SK-N-MC (cell line): ENCODE measurements around the gene DDX50.

Experiments
- EZH2 ChIP-seq: fragments of 200-600 bp; sonication (generic); IDR thresholded peaks from one replicate; pipeline ENCODE4 v1.6.1; 2017; ENCODE audit warnings: antibody characterized with exemption
- POLR2AphosphoS5 ChIP-seq: IDR thresholded peaks from 2 replicates; pipeline ENCODE4 v1.6.1; 2012; ENCODE audit warnings: mild to moderate bottlenecking, low read depth, low read length, borderline replicate concordance

DNA sequence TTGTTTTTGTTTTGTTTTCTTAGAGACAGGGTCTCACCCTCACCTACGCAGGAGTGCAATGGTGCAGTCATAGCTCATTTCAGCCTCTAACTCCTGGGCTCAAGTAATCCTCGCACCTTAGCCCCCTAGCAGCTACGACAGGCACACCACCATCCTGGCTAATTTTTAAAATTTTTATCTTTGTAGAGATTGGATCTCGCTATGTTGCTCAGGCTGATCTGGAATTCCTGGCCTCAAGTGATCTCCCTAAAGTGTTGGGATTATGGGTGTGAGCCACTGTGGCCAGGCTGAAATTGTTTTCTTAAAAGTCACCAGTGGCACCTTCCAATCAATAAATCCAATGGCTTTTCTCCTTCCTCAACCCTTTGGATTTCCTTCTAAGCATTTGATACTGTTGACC lies 20.9 kb upstream of the DDX50 start:
- TF ChIP-seq POLR2AphosphoS5 = no peak
- TF ChIP-seq EZH2 = no peak
